Measurements from ENCODE around the gene FLVCR1. TPM values are rescaled to one million over a fixed set of nuclear protein-coding genes. Genes with fewer than 3 reads are reported as not detected.
A peak's percentile ranks its signal among the peaks of the same experiment; 100 is the strongest.

The FLVCR1 gene
- total RNA-seq, 4 donors from 2014 or later = 3.1 to 4.3 (median 3.7) TPM

DNA sequence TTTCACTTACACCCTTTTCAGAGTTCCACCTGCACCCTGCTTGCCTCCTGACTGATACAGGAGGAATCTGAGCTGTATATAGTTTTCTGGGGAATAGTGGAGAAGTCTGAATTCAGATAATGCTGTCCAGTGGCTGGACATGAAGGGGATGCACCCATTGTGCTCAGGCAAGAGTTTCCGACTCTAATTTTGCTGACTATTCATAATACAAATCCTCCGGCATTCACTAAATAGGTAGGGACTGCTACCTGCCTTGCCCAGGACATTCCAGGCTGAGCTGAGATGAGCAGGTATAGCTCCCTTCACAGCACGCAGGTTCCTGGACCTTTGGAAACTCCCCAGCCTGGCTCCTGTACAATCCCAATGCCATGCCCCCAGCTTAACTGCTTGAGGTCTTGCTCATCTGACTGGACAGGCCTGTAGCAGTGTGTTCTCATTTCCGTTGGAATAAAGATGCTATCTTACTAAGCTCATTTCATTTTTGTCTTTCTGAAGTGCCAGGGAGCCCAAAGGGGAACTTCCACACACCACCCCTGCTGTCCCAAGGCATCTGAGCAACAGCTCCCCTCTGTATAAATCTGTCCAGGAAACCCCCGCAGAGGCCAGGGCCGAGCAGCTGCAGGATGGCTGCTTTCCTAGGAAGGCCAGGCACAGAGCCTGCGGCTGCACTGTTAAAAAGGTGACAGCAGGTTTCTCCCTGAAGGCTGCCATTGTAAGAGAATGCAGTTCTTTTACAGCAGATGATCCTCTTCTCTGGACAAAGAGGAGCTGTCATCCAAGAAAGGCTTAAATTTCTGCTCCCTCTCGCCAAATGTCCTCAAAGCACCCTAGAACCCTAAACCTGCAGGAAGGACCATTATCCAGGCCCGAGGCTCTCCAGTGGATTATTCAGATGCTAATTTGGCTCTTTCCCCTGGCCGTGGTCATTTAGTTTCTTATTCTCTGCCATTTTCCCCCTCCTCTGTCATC lies 70.5 kb downstream of the FLVCR1 start:
- intact Hi-C loops (cut with DNase I) = no loop called here
- Histone ChIP-seq H3K4me3 (no peak overlapping the region), H3K27ac (replicated peaks in 1 of 4) (peak overlapping the region; percentile 13 to 55 (median 27)), H3K27me3 (no peaks in the 10 kb centered on the region), H3K36me3 (no peaks in the 10 kb centered on the region), H3K4me1 (peaks cover 0 to 28% (median 19%) of the 10 kb centered on the region in 4 donors), H3K9me3 (no peaks in the 10 kb centered on the region)
- peak; percentile 84 for DNase-seq (ENCODE audit: extremely low spot score)
- 57% methylated on average over 8 of the region's 10 CpGs for WGBS
- TF ChIP-seq POLR2AphosphoS5 (IDR thresholded peaks at IDR 0.05) (no peak), EP300 (IDR thresholded peaks at IDR 0.05) (no peak), POLR2A (IDR thresholded peaks at IDR 0.05; ENCODE audit: low read depth) (no peak)
- TF ChIP-seq, protein P1, sequence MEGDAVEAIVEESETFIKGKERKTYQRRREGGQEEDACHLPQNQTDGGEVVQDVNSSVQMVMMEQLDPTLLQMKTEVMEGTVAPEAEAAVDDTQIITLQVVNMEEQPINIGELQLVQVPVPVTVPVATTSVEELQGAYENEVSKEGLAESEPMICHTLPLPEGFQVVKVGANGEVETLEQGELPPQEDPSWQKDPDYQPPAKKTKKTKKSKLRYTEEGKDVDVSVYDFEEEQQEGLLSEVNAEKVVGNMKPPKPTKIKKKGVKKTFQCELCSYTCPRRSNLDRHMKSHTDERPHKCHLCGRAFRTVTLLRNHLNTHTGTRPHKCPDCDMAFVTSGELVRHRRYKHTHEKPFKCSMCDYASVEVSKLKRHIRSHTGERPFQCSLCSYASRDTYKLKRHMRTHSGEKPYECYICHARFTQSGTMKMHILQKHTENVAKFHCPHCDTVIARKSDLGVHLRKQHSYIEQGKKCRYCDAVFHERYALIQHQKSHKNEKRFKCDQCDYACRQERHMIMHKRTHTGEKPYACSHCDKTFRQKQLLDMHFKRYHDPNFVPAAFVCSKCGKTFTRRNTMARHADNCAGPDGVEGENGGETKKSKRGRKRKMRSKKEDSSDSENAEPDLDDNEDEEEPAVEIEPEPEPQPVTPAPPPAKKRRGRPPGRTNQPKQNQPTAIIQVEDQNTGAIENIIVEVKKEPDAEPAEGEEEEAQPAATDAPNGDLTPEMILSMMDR (IDR thresholded peaks at IDR 0.05) = no peak

DNA sequence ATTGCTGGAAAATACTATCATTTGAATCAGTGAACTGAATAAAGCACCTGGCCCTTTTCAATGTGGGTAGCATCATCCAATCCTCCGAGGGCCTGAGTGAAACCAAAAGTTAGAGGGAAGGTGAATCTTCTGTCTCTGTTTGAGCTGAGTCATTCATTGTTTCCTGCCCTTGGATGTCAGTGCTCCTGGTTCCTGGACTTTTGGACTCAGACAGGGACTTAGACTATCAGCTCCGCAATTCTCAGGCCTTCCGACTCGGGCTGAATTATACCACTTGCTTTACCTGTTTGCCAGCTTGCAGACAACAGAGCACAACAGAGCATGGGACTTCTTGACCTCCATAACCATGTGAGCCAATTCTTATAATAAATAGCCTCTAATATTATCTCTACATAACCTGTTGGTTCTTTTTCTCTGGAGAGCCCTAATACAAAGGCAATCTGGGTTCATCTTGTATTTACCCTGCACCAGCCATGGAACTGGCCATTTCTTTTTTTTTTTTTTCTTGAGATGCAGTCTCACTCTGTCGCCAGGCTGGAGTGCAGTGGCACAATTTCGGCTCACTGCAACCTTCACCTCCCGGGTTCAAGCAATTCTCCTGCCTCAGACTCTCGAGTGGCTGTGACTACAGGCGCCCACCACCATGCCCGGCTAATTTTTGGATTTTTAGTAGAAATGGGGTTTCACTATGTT lies 73.1 kb downstream of the FLVCR1 start:
- Histone ChIP-seq H3K4me1 (peaks cover 0 to 11% (median 5%) of the 10 kb centered on the region in 4 donors), H3K27me3 (no peaks in the 10 kb centered on the region), H3K27ac (replicated peaks in 1 of 4) (no peak overlapping the region), H3K36me3 (no peaks in the 10 kb centered on the region), H3K4me3 (no peak overlapping the region), H3K9me3 (no peaks in the 10 kb centered on the region)
- TF ChIP-seq EP300 (IDR thresholded peaks at IDR 0.05) (no peak), POLR2A (IDR thresholded peaks at IDR 0.05; ENCODE audit: low read depth) (no peak), POLR2AphosphoS5 (IDR thresholded peaks at IDR 0.05) (no peak)
- TF ChIP-seq, protein P1 (IDR thresholded peaks at IDR 0.05) = no peak
- WGBS = 84% methylated on average over 10 of the region's 10 CpGs
- DNase-seq (ENCODE audit: extremely low spot score) = peak; percentile 78
- intact Hi-C loops (cut with DNase I) = no loop called here

DNA sequence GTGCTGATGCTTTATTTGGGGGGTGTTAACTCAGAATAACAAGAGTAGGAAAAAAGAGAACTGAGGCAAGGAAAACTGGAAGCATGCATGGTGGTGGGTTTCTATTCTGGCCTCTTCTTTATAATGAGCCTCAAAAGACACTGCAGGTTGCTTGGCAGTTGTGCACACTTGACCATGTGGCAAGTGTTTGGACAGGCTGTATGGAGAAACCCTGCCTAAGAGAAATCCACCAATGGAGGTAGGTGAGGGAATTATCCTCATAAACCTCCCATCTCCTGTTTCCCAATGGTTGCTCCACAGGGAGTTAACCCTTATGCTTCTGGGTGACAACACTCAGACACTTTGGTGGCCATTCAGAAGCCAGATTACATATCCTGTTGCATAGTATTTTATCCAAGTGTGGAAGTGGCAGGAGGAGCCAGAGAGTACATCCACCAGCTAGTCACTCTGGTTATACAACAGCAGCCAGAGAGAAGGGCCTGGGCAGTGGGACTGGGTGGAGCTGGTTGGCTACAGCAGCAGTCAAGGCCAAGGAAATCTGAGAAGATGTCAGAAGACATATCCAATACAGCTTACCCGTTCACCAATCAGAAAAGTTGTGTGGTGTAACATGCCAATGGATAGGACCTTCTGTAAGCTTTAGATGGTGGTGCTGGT lies 75.9 kb downstream of the FLVCR1 start:
- intact Hi-C loops (cut with DNase I) = no loop called here
- WGBS = 83% methylated on average over 1 of the region's 1 CpG
- H3K27me3 ChIP-seq = no peaks in the 10 kb centered on the region
- H3K4me1 ChIP-seq = peaks cover 0 to 2% (median under 1%) of the 10 kb centered on the region in 4 donors
- no peaks in the 10 kb centered on the region for H3K36me3 ChIP-seq
- TF ChIP-seq POLR2A (IDR thresholded peaks at IDR 0.05; ENCODE audit: low read depth) (no peak), EP300 (IDR thresholded peaks at IDR 0.05) (no peak), POLR2AphosphoS5 (IDR thresholded peaks at IDR 0.05) (no peak)
- TF ChIP-seq, protein P1 (IDR thresholded peaks at IDR 0.05) = no peak
- DNase-seq (ENCODE audit: extremely low spot score) = no peak
- H3K4me3 ChIP-seq = no peak overlapping the region
- no peaks in the 10 kb centered on the region for H3K9me3 ChIP-seq
- H3K27ac ChIP-seq (replicated peaks in 1 of 4) = no peak overlapping the region

DNA sequence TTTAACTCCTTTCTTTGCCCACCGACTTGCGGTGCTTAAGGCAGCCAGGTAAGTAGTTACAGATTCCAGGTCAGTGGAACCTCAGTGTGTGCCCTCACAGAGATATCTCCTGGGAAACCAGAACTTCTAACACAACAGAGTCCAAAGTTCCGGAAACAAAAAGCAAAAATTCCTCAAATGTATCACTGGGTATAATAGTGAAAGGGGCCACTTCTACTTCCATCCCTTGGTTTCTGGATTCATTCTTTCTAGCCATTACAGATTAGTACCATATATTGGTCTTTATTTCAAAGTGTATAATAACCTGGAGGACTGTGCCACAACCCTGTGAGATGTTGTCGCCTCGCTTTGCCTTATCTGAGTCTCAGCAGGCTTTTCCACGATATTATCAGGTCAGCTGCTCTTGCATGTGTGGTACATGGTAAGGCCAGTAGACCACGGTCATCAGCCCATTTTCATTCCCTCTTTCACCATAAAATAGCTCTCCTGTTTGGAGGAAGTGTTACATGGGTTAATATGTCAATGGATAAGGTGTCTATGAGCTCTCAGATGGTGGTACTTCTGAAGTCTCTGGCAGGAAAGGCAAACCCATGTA lies 77.4 kb downstream of the FLVCR1 start:
- Histone ChIP-seq H3K9me3 (peaks cover 0 to 8% (median under 1%) of the 10 kb centered on the region in 4 donors), H3K4me1 (no peaks in the 10 kb centered on the region), H3K4me3 (no peak overlapping the region), H3K27me3 (no peaks in the 10 kb centered on the region), H3K27ac (replicated peaks in 1 of 4) (no peak overlapping the region), H3K36me3 (no peaks in the 10 kb centered on the region)
- intact Hi-C loops (cut with DNase I) = no loop called here
- no peak for DNase-seq (ENCODE audit: extremely low spot score)
- TF ChIP-seq, protein P1 (IDR thresholded peaks at IDR 0.05) = no peak
- TF ChIP-seq EP300 (IDR thresholded peaks at IDR 0.05) (no peak), POLR2A (IDR thresholded peaks at IDR 0.05; ENCODE audit: low read depth) (no peak), POLR2AphosphoS5 (IDR thresholded peaks at IDR 0.05) (no peak)
- WGBS = 89% methylated on average over 7 of the region's 7 CpGs
